COR-L47 (cell line): ENCODE results near the gene MN1.

Experiments used
- DNase-seq: peaks from one replicate; lab custom pipeline; 2025; lab: John Stamatoyannopoulos, UW

MN1 gene

GRCh38 chr22:27732841-27733240, 68.7 kb downstream of the MN1 start:
- DNase-seq, result no peak

DNA sequence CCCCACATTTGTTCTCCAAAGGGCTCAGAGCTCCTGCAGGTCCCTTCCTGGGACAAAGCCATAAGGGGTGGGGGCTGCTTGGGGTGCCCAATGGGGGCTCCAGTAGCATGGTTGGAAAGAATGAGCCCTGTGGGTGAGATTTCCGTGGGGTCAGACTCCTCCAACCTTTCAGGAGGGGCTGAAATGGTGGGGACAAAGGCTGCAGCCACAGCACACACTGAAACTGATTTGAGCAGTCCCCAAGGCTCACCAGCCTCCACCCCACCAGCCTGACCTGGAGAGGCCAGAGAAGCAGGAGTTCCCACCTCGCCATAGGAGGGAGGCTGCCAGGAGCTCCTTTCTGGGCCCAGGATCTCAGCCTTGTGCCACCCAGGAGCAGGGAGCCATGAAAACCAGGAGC, 69.2 kb downstream of the MN1 start:
- no peak for DNase-seq

DNA sequence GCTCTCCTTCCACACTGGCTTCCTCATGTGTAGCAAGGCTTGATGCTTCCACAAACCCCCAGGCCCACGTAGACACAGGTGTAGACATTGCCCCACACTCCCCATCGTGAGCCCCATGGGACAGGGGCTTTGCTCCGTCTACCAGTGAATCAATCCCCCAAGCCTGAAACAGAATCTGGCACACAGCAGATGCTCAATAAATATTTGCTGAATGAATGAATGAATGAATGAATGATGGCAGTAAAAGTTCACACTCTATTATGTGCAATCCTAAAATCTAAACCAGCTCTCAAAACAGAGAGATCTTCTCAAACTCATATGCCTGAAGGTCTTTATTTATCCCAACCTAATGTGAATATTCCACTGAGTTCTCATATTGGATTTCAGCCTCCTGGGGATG, 69.9 kb downstream of the MN1 start:
- DNase-seq, result no peak

DNA sequence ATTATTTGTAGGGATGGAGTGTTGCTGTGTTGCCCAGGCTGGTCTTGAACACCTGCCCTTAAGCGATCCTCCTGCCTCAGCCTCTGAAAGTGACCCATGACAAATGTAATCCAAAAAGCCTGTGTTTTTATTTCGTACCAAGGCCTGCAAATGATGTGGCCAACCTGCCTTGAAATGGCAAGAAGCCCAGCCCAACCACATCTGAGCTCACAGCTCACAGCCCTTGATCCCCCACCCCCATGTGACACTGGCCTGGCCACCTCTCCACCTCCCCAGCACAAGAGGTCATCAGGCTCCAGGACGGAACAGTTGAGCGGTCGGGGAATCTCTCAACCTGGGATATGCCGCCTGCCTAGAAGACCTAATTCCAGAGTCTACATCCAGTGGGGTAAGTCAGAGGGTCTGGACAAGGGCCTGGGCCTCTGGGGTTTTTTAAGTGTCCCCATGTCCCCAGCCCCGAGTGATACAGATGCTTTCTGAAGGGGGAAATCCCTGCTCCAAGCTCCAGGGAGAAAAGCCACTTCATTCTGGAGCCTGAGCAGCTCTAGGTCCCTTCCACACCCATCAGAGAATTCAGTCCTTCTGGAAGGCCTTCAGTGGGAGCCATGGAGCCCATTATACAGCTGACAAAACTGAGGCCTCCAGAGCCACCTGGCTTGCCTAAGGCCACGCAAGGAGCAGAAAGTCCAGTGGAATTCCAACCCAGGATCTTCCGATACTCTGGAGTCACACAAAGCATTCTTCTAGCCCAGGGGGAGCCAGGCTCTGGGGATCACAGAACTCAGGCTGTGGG, 70.7 kb downstream of the MN1 start:
- DNase-seq, result no peak

- no peak for DNase-seq
Observed at GRCh38 chr22:27729246-27729645, 72.3 kb downstream of the MN1 start.

GRCh38 chr22:27727673-27728451, 73.7 kb downstream of the MN1 start:
- no peak for DNase-seq

DNA sequence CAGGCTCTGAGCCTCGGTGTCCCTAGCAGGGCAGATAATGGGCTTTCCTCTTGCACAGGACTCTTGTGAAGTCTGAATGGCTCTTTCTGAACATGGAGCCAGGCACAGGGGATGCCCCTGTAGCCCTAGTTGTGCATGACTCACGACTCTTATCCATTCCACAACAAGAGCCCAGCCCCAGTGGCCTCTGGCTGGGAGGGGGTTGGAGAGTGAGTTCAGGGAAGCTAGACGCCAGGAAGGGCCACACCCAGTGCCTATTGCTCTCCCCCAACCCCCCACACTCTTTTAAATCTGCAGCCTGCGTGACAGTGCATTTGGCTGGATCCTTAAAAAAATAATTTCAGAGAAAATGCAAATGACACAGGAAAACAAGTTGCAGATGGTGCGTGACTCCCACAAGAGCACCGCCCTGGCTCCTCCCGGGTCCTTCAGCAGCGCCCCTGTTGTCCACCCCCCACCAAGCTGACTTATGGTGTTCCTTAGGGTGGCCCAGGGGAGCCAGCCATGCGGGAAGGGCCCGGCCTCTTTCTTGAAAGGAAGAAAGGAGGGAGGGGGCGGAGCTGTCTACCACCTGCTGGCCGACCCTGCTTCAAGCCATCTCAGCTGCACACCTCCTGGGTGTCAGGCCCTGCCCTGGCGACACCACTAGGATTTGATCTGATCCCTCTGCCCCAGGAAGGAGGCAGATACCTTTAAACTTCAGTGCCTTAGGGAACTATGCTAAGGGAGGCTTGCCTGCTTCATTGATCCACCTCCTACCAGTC, 74.7 kb downstream of the MN1 start:
- DNase-seq, result no peak

DNA sequence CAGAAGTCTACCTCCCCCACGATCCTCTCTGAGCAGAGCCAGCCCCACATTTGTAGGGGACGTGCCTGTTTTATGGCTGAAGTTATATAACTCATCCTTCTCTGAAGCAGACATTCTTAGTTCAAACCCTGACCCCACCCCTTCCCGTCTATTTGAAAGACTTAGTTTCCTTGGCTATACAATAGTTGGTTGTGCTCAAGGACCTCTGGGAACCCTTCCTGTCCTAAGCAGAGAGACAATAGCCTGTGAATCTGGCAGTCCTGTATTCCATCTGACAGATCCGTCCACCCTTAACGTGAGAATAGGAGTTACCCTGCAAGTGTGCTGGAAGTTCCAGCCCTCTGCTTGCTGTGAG, 75.2 kb downstream of the MN1 start:
- no peak for DNase-seq

DNA sequence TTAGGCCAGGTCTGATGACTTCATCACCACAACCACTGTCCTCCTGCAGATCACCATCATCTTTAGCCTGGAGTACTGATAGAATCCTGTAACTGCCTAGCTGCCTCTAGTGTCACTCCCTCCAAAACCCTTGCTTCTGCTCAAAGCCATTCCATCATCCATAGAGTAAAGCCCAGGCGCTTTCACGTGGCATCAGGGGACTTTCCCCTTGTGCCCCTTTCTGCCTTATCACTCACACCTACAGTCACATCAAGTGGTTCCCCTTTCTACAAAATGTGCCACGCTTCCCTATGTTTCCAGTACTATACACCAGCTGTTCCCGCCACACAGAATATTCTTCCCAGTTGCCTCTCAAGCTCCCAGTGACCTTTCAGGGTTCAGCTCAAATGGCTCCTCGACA, 75.9 kb downstream of the MN1 start:
- DNase-seq, result no peak

DNA sequence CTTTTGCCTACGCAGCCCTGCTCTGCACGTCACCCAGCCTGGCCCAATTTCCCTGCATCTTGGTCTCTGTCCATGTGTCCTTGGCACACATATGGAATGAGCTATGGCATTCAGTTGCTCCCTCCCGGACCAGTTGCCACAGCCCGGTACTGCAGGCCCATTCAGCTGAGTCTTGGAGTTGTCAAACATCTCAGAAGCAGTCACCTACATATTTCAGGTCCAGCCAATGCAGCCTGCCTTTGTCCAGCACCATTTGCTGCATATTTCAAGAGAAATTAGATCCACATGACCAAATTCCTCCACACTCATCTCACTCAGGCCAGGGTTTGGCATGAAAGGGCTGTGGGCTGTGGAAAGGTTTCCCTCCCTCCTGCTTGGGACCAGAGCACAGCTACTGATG, 76.8 kb downstream of the MN1 start:
- no peak for DNase-seq

GRCh38 chr22:27724157-27724556, 77.4 kb downstream of the MN1 start:
- DNase-seq, result no peak

- no peak for DNase-seq
Observed at GRCh38 chr22:27723708-27724107, 77.8 kb downstream of the MN1 start.

DNA sequence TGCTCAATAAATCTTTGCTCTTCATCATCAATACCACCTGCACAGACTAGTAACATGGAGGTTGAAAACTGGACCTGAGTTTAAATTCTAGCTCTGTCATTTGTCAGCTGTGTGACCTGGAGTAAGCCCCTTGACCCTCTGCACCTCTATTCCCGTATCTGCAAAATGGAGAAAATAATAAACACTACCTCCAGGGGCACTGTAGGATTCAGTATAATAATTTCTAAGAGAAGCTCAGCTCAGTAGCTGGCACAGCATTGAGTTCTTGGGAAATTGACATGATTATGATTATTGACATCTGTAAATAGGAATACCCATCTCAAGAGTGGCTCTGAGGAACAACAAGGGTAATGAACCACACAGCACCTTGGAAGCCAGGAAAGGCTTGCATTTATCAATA, 78.4 kb downstream of the MN1 start:
- no peak for DNase-seq

GRCh38 chr22:27720860-27721259, 80.7 kb downstream of the MN1 start:
- DNase-seq, result no peak

GRCh38 chr22:27719535-27720227, 81.9 kb downstream of the MN1 start:
- peak; percentile 18 for DNase-seq

- no peak for DNase-seq
Observed at GRCh38 chr22:27719036-27719347, 82.6 kb downstream of the MN1 start.

GRCh38 chr22:27718186-27719035, 83.1 kb downstream of the MN1 start:
- no peak for DNase-seq

DNA sequence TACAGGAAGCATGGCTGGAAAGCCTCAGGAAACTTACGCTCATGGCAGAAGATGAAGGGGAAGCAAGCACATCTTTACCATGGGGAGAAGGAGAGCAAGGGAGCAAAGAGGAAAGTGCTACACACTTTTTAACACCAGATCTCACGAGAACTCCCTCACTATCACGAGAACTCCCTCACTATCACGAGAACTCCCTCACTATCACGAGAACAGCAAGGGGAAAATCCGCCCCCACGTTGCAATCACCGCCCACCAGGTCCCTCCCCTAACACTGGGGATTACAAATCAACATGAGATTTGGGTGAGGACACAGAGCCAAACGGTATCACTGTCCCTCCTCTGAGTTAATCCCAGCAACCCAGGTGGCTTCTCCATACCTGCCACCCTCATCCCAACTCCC, 84.5 kb downstream of the MN1 start:
- DNase-seq, result no peak

GRCh38 chr22:27716074-27716473, 85.5 kb downstream of the MN1 start:
- DNase-seq, result no peak

- peak; percentile 78 for DNase-seq
Observed at GRCh38 chr22:27715106-27715505, 86.5 kb downstream of the MN1 start.

- DNase-seq, result no peak
Observed at GRCh38 chr22:27714068-27714467, 87.5 kb downstream of the MN1 start.

DNA sequence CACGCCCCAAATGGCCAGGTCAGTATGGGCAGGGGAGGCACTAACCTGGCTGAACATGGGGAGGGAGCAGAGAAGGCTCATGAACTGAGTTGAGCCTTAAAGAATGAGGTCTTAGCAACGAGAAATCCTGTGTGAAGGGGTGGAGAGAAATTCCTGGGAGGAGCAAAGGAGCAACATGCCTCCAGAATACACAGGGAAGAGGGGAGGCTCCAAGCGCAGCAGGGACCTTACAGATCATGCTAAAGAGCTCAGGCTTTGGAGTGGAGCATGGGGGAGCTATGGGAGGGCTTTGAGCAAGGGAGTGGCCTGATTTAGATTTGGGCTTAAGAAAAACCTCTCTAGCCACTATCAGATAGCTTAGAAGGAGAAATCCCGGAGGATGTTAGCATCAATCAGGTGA, 88.1 kb downstream of the MN1 start:
- no peak for DNase-seq
